IMR-90 (cell line): ENCODE measurements around the gene OSBPL2. TPM values are rescaled to one million over a fixed set of nuclear protein-coding genes. Genes with fewer than 3 reads are reported as not detected.

ENCODE experiments used
- ATAC-seq: fragments of 200-7000 bp; cut with Tn5 transposase; 2 replicates; pipeline ENCODE4 v1.9.1; 2020; ENCODE audit warnings: low read depth, mild to moderate bottlenecking, moderate library complexity
- BruUV-seq: library from RNA; stranded (reverse); fragments of 400-500 nt; replicated peaks from 2 replicates; lab custom pipeline; 2021; lab: Mats Ljungman, UMichigan
- CTCF ChIA-PET: fragments of 300-600 bp; formaldehyde crosslinking; extraction: SDS; loops from one replicate; lab custom pipeline; 2021; ENCODE audit warnings: antibody characterized with exemption; lab: Yijun Ruan, JAX
- POLR2A ChIA-PET: fragments of 300-600 bp; sonication (Branson Sonifier 250); formaldehyde crosslinking; loops from one replicate; lab custom pipeline; 2022; ENCODE audit warnings: antibody characterized with exemption; ENCODE audit not compliant: unreplicated experiment; lab: Charles Lee
- DNase-seq: peaks from one replicate; pipeline ENCODE4 v3.0.0; 2013
- H2AFZ ChIP-seq: replicated peaks from 2 replicates; pipeline ENCODE3; 2013; ENCODE audit warnings: low read length, mild to moderate bottlenecking; ENCODE audit not compliant: poor library complexity
- H2AK5ac ChIP-seq: 2 replicates; pipeline ENCODE4 v1.6.1; 2013; ENCODE audit warnings: low read depth, low read length, inconsistent platforms
- H2AK9ac ChIP-seq: replicated peaks from 2 replicates; pipeline ENCODE3; 2013; ENCODE audit warnings: mild to moderate bottlenecking, low read depth, low read length, moderate library complexity; ENCODE audit not compliant: poor library complexity
- H2BK120ac ChIP-seq: 2 replicates; pipeline ENCODE4 v1.6.1; 2013; ENCODE audit warnings: low read depth, low read length, inconsistent platforms
- H2BK15ac ChIP-seq: 3 replicates; pipeline ENCODE4 v1.6.1; 2013; ENCODE audit warnings: low read depth, low read length, inconsistent platforms
- H2BK20ac ChIP-seq: 2 replicates; pipeline ENCODE4 v1.6.1; 2013; ENCODE audit warnings: low read depth, mild to moderate bottlenecking, inconsistent platforms, low read length, moderate library complexity
- H2BK5ac ChIP-seq: 2 replicates; pipeline ENCODE4 v1.6.1; 2013; ENCODE audit warnings: mild to moderate bottlenecking, low read depth, low read length, inconsistent platforms; ENCODE audit not compliant: poor library complexity, severe bottlenecking
- H3K14ac ChIP-seq: replicated peaks from 2 replicates; pipeline ENCODE4 v1.6.1; 2013; ENCODE audit warnings: low read depth, low read length, inconsistent platforms
- H3K18ac ChIP-seq: 2 replicates; pipeline ENCODE4 v1.6.1; 2013; ENCODE audit warnings: low read depth, low read length, control low read depth
- H3K23ac ChIP-seq: 2 replicates; pipeline ENCODE4 v1.6.1; 2013; ENCODE audit warnings: low read depth, low read length, inconsistent platforms
- H3K27ac ChIP-seq: 2 replicates; pipeline ENCODE4 v1.5.1; 2013; ENCODE audit warnings: mild to moderate bottlenecking, control low read depth, low read length; ENCODE audit not compliant: insufficient read depth
- H3K27me3 ChIP-seq: 2 replicates; pipeline ENCODE4 v1.6.1; 2013; ENCODE audit warnings: low read length; ENCODE audit not compliant: control insufficient read depth, insufficient read depth
- H3K36me3 ChIP-seq: 2 replicates; pipeline ENCODE4 v1.6.1; 2013; ENCODE audit warnings: low read length, mixed read lengths; ENCODE audit not compliant: control insufficient read depth, insufficient read depth
- H3K4ac ChIP-seq: 2 replicates; pipeline ENCODE4 v1.6.1; 2013; ENCODE audit warnings: low read depth, low read length, inconsistent platforms
- H3K4me1 ChIP-seq: 2 replicates; pipeline ENCODE4 v1.6.1; 2013; ENCODE audit warnings: low read length, mixed read lengths; ENCODE audit not compliant: control insufficient read depth, insufficient read depth
- H3K4me2 ChIP-seq: 2 replicates; pipeline ENCODE4 v1.6.1; 2013; ENCODE audit warnings: low read depth, mild to moderate bottlenecking, control low read depth, low read length, moderate library complexity
- H3K4me3 ChIP-seq: 2 replicates; pipeline ENCODE4 v1.5.1; 2013; ENCODE audit warnings: low read depth, mild to moderate bottlenecking, control low read depth, low read length, moderate library complexity; ENCODE audit not compliant: insufficient read depth
- H3K56ac ChIP-seq: 2 replicates; pipeline ENCODE4 v1.6.1; 2013; ENCODE audit warnings: low read length, inconsistent platforms; ENCODE audit not compliant: insufficient read depth; ENCODE audit errors: extremely low read depth
- H3K79me1 ChIP-seq, 2 experiments: 2 replicates each; pipeline ENCODE4 v1.6.1; 2013; ENCODE audit warnings: low read length in 2 of 2, inconsistent platforms in 1 of 2, low read depth in 1 of 2
- H3K9ac ChIP-seq: 2 replicates; pipeline ENCODE4 v1.6.1; 2013; ENCODE audit warnings: low read depth, low read length, control low read depth
- H3K9me1 ChIP-seq: 2 replicates; pipeline ENCODE4 v1.6.1; 2013; ENCODE audit warnings: low read length, inconsistent platforms; ENCODE audit not compliant: insufficient read depth
- H3K9me3 ChIP-seq: 2 replicates; pipeline ENCODE4 v1.6.1; 2013; ENCODE audit warnings: low read length; ENCODE audit not compliant: control insufficient read depth, insufficient read depth
- H4K20me1 ChIP-seq: 2 replicates; pipeline ENCODE4 v1.6.1; 2013; ENCODE audit warnings: low read length, inconsistent platforms; ENCODE audit not compliant: insufficient read depth
- H4K5ac ChIP-seq: 2 replicates; pipeline ENCODE4 v1.6.1; 2013; ENCODE audit warnings: mild to moderate bottlenecking, low read depth, low read length, control low read depth
- H4K8ac ChIP-seq, 2 experiments: 2 replicates each; pipeline ENCODE4 v1.6.1; 2013; ENCODE audit warnings: low read depth in 2 of 2, low read length in 2 of 2, control low read depth in 1 of 2, inconsistent platforms in 1 of 2
- H4K91ac ChIP-seq: 2 replicates; pipeline ENCODE4 v1.6.1; 2013; ENCODE audit warnings: low read depth, low read length, inconsistent platforms; ENCODE audit not compliant: insufficient read depth
- BHLHE40 ChIP-seq: fragments of 150-350 bp; IDR thresholded peaks from 2 replicates; pipeline ENCODE4 v1.6.1; 2016; ENCODE audit warnings: mild to moderate bottlenecking, low read depth, low read length
- CEBPB ChIP-seq: IDR thresholded peaks from 2 replicates; pipeline ENCODE4 v1.6.1; 2012; ENCODE audit warnings: low read depth, low read length, improper control_type of control experiment
- CHD1 ChIP-seq: IDR thresholded peaks from 2 replicates; pipeline ENCODE4 v1.6.1; 2012; ENCODE audit warnings: low read depth, low read length, improper control_type of control experiment
- CTCF ChIP-seq: conservative IDR thresholded peaks from 2 replicates; pipeline ENCODE4 v1.5.1; 2012; ENCODE audit warnings: mild to moderate bottlenecking, low read depth, low read length, improper control_type of control experiment
- ELK1 ChIP-seq: fragments of 150-350 bp; IDR thresholded peaks from 2 replicates; pipeline ENCODE4 v1.6.1; 2016; ENCODE audit warnings: low read depth, mild to moderate bottlenecking, low read length, moderate library complexity, borderline replicate concordance
- FOS ChIP-seq: fragments of 150-350 bp; IDR thresholded peaks from 2 replicates; pipeline ENCODE4 v1.6.1; 2016; ENCODE audit warnings: low read depth, low read length
- MAFK ChIP-seq: IDR thresholded peaks from 2 replicates; pipeline ENCODE4 v1.6.1; 2012; ENCODE audit warnings: low read depth, low read length, improper control_type of control experiment
- MAZ ChIP-seq: IDR thresholded peaks from 2 replicates; pipeline ENCODE4 v1.6.1; 2012; ENCODE audit warnings: low read depth, mild to moderate bottlenecking, low read length, improper control_type of control experiment, moderate library complexity, borderline replicate concordance
- MXI1 ChIP-seq: IDR thresholded peaks from 2 replicates; pipeline ENCODE4 v1.6.1; 2012; ENCODE audit warnings: low read depth, mild to moderate bottlenecking, low read length, moderate library complexity, borderline replicate concordance
- NFE2L2 ChIP-seq: fragments of 150-350 bp; IDR thresholded peaks from 2 replicates; pipeline ENCODE4 v1.6.1; 2016; ENCODE audit warnings: low read depth, mild to moderate bottlenecking, low read length
- POLR2A ChIP-seq: IDR thresholded peaks from 2 replicates; pipeline ENCODE4 v1.6.1; 2012; ENCODE audit warnings: mild to moderate bottlenecking, low read depth, low read length
- RAD21 ChIP-seq: IDR thresholded peaks from 2 replicates; pipeline ENCODE4 v1.6.1; 2012; ENCODE audit warnings: low read length, improper control_type of control experiment
- RCOR1 ChIP-seq: IDR thresholded peaks from 2 replicates; pipeline ENCODE4 v1.6.1; 2012; ENCODE audit warnings: mild to moderate bottlenecking, low read length, improper control_type of control experiment; ENCODE audit not compliant: insufficient replicate concordance
- RFX5 ChIP-seq: IDR thresholded peaks from 2 replicates; pipeline ENCODE4 v1.8.0; 2012; ENCODE audit warnings: low read depth, mild to moderate bottlenecking, low read length, moderate library complexity
- SMC3 ChIP-seq: fragments of 150-350 bp; IDR thresholded peaks from 2 replicates; pipeline ENCODE4 v1.6.1; 2016; ENCODE audit warnings: low read depth, mild to moderate bottlenecking, antibody characterized with exemption, low read length, moderate library complexity
- USF2 ChIP-seq: fragments of 150-350 bp; IDR thresholded peaks from 2 replicates; pipeline ENCODE4 v1.6.1; 2017; ENCODE audit warnings: mild to moderate bottlenecking, antibody characterized with exemption, low read length, low read depth
- WGBS, 2 experiments: methylation state at CpG; one replicate each; pipeline versions ENCODE4 v1.1.5 to v1.1.7; 2013; ENCODE audit warnings: missing lambda C conversion rate in 2 of 2; ENCODE audit not compliant: insufficient read length in 1 of 2; ENCODE audit errors: extremely low coverage in 2 of 2; 5-methylcytosine and 5-hydroxymethylcytosine counted together
- dilution Hi-C: fragments of 300-500 bp; cut with HindIII; formaldehyde crosslinking; loops from one replicate; pipeline ENCODE4 v1.14.3; 2018; ENCODE audit warnings: low sequenced_read_pairs; ENCODE audit not compliant: unreplicated experiment
- in situ Hi-C: fragments of 300-500 bp; cut with MboI; formaldehyde crosslinking; loops from 3 replicates; pipeline ENCODE4 v1.14.3; 2019; ENCODE audit warnings: low sequenced_read_pairs, inconsistent platforms, mixed read lengths
- intact Hi-C: fragments of 100-400 bp; cut with micrococcal nuclease; formaldehyde crosslinking; loops from 2 replicates; pipeline ENCODE4 v1.10.0; 2022
- polyA plus RNA-seq, 3 experiments: library from polyadenylated mRNA; depleted of rRNA; stranded (reverse); fragments of >200 nt; gene quantifications; 2 replicates each; pipeline ENCODE4 v1.2.3, GENCODE V29; 2012; ENCODE audit warnings: low replicate concordance in 1 of 3
- total RNA-seq: library from RNA; depleted of rRNA; stranded (reverse); fragments of >200 nt; gene quantifications from 2 replicates; pipeline ENCODE4 v1.2.3, GENCODE V29; 2012

OSBPL2 gene
- total and polyA plus RNA-seq, 2 of the 4 experiments (the other 2 are of a cell fraction) = 19.3 to 27.6 TPM

GRCh38 chr20:62228982-62229545, 9.3 kb upstream of the OSBPL2 start:
- H3K27ac ChIP-seq = no peak overlapping the region
- no peak overlapping the region for H3K23ac ChIP-seq
- 70 to 100% methylated on average over 5 to 6 of the region's 7 CpGs for WGBS, 2 experiments
- H2AFZ ChIP-seq = no peak overlapping the region
- dilution Hi-C loops = no loop called here
- H3K9ac ChIP-seq = no peak overlapping the region
- in situ Hi-C loops = no loop called here
- H3K18ac ChIP-seq = no peak overlapping the region
- POLR2A ChIA-PET = no interaction called here
- no peak overlapping the region for H3K56ac ChIP-seq
- H3K4ac ChIP-seq = no peak overlapping the region
- H2AK9ac ChIP-seq = no peak overlapping the region
- H2AK5ac ChIP-seq = no peak overlapping the region
- TF ChIP-seq RFX5 (no peak), NFE2L2 (no peak), FOS (no peak), MAZ (no peak), MAFK (no peak), RCOR1 (no peak), ELK1 (no peak), SMC3 (no peak), POLR2A (no peak), CTCF (no peak), MXI1 (no peak), USF2 (no peak), BHLHE40 (no peak), CEBPB (no peak), RAD21 (no peak), CHD1 (no peak)
- peaks cover 58% of the 10 kb centered on the region for H3K27me3 ChIP-seq
- peak overlapping the region; percentile 60 for H2BK5ac ChIP-seq
- no peaks in the 10 kb centered on the region for H3K9me1 ChIP-seq
- intact Hi-C loops = no loop called here
- no peaks in the 10 kb centered on the region for H3K79me1 ChIP-seq
- H4K91ac ChIP-seq = no peak overlapping the region
- DNase-seq = no peak
- no peaks in the 10 kb centered on the region for H3K36me3 ChIP-seq
- H4K8ac ChIP-seq = no peak overlapping the region
- H4K5ac ChIP-seq = no peak overlapping the region
- peaks cover 4% of the 10 kb centered on the region; the same call in 1 of the 2 replicates for H4K20me1 ChIP-seq
- H3K4me1 ChIP-seq = no peaks in the 10 kb centered on the region
- no peak for ATAC-seq
- peaks cover 4% of the 10 kb centered on the region for H3K9me3 ChIP-seq
- CTCF ChIA-PET = no interaction called here
- no peak overlapping the region for H2BK20ac ChIP-seq
- no peak overlapping the region for H2BK120ac ChIP-seq
- no TSS peak for BruUV-seq
- H3K4me3 ChIP-seq = no peak overlapping the region
- no peak overlapping the region for H2BK15ac ChIP-seq
- H3K4me2 ChIP-seq = no peak overlapping the region
- H3K14ac ChIP-seq = no peak overlapping the region
